GM18907 (cell line): Measurements from ENCODE around the gene POLR1D.
"Not testable (repeated sequence)": the region's sequence is repeated elsewhere in the genome, so short reads cannot be mapped to it uniquely, and the experiment has no call there.

Experiments used
- ATAC-seq: cut with Tn5 transposase; IDR thresholded peaks from one replicate; pipeline ENCODE4 v1.9.1; 2021; ENCODE audit warnings: mild to moderate bottlenecking, moderate library complexity; ENCODE audit not compliant: unreplicated experiment

POLR1D gene

DNA sequence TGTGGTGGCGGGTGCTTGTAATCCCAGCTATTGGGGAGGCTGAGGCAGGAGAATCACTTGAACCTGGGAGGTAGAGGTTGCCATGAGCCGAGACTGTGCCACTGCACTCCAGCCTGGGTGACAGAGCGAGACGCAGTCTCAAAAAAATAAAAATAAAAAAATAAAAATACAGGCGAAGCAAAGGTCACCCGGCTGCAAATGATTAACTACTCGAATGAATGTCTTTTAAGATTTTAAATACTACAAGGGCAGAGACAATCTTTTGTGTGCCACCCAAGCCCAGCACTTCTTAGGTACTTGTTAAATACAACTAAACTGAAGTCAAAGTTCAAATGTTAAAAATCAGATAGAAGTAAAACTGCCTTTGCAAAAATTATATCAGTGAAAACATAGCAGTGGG, 8.1 kb upstream of the POLR1D start:
- ATAC-seq: no peak

DNA sequence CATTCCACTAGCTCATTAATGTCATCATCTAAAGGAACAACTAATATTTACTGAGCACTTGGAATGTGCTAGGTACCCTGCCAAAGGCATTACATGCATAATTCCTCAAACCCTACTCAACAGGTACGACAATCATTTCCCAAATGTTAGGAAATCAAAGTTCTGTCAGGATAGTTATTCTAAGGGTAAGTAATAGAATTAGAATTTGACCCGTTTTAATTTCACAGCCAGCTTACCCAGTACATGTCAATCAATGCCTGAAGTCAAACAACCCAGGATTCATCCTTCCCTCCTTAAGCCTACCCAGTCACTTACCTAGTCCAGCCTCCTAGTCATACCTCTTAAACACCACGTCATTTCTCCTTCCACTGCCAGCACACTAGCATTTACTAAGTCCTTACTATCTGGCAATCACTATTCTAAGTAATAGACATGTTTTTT, 3.8 kb upstream of the POLR1D start:
- no peak for ATAC-seq

DNA sequence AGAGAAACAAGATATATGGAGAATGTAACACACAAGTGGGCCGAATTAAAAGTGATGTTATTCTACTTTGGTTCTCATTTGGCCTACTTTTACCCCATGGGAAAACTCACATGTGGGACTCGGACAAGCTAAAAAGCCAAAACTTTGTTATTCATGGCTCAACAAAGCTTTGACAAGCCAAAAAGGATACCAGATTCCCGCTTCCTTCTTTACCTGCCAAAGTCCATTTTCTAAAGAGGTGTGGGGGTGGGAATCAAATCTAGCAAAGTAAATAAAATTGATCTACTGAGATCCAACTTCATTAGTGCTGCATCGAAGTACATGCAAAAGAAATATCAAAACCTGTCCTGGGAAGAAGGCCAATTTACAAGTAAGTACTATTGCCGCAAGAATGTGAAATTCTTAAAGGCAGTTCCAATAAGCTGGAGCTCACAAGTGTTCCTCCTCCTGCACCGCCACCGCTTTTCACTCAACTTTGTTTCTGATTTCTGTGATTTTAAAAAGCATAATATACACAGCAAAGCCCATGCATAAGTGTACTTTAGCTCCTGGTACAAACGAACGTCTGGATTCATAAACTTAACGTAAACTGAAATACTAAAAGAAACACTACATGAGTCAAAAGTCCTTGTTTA, 2.5 kb upstream of the POLR1D start:
- ATAC-seq: no peak

DNA sequence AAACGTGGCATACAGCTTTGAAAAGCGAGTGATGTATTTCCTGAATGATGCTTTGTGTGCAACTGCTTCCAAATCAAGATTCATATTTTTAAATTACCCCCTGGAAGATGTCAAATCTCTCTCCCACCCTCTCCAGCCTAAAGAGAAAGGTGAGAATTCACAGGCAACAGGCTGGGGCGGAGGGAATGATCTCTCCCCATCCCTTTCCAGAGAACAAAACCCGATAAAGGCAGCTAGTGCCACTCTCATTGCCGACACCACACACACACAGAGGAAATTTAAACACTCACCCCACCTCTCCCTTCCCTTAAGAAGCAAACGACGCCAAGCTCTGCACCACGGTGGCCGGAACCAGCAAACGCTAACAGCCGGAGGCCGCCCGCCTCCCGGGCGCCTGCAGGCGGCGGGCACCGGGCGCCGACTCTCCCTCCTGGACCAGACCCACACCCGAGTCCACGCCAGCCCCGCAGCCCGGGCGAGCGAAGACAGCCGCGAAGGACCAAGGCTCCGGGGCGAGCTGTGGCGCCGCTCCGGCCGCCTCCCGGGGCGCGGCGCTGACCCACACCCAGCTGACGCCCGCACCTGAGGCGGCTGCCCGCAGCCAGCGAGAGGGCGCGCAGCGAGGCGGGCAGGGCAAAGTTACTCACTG, 1.8 kb upstream of the POLR1D start:
- peak; percentile 41 for ATAC-seq

DNA sequence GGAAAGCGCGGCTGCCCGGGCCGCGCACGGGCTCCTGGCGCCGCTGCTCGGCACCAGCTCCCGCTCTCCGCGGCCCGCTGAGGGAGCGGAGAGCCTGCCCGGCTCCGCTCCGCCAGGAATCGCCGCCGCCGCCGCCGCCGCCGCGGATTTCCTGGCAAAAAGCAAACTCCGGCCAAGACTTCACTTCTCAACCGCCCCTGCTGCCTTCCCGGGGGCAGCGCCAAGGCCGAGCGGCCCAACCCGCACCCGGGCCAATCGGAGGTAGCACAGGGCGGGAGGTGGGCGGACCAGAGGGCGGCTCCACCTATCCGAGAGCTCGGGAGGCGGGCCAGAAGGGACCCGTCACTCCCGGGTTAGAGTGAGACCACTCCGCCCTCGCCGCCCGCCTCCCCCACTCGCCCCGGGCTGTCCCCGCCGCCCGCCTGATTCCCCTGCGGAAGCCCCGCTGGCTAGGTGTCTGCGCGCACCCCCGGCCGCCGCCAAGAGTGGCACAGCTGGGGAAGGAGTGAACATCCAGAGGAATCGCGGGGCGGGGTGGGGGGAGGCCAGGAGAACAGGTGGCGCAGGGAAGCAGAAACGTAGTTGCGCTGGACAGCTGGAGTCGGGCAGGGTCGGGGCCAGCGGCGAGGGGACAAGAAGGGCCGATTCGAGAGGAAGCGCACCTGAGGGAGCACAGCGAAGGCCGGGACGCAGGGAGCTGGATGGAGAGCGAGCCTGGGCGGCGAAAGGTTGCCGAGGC, 1.1 kb upstream of the POLR1D start, which contains the start of gene LNX2:
TSS of gene LNX2 (minus strand) at position 153 of the 739 bp plus-strand sequence. CDS start 38,826 bp downstream, outside the sequence.
- ATAC-seq: peak; percentile 91

DNA sequence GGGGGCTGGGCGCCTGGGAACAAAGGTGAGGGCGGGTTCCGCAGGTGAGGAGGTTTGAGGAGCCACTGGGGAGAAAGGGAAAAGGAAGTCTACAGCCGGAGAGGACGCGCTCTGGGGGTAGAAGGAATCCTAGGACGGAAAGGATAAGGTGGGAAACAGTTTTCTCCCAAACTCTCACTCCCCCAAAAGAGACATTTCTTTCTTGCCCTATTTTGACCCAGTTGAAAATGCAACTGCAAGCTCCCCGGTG, 651 bp upstream of the POLR1D start:
- ATAC-seq: no peak

DNA sequence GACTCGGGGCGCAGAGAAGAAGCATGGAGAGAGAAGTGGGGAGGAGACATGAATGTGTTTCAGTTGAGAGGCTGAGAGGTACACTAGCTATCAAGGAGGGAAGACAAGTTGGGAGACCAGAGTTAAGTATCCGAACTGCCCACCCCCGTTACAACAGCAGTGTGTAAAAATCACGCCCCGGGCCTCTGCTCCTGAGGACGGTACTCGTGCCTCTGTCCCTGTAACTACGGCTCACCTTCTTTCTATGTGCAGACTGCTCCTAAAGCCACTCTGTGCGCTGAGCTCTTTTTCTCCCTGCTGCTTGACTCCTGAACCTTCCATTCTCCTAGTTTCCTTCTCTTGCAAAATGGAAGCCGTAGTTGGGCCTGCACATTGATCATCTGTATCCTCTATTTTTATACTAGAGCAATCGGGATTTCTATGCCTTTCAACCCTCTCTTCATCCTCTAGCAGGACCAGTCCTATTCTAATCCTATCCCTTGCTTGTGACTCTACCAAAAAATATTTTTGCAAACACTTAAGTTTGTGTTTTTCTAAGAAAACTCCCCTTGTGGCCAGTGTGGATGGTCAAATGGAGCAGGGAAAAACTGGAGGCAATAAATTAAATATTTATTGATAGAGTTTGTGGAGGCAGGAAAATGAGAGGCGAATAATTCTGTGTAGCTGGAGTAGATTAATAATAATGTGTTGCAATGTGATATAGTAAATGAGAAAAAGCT, 569 bp downstream of the POLR1D start:
- peak; percentile 5 for ATAC-seq

DNA sequence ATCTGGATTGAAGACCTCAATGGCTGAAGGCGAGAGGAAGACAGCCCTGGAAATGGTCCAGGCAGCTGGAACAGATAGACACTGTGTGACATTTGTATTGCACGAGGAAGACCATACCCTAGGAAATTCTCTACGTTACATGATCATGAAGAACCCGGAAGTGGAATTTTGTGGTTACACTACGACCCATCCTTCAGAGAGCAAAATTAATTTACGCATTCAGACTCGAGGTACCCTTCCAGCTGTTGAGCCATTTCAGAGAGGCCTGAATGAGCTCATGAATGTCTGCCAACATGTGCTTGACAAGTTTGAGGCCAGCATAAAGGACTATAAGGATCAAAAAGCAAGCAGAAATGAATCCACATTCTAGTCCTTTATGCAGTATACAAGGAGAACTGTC, 1.2 kb downstream of the POLR1D start:
- no peak for ATAC-seq

DNA sequence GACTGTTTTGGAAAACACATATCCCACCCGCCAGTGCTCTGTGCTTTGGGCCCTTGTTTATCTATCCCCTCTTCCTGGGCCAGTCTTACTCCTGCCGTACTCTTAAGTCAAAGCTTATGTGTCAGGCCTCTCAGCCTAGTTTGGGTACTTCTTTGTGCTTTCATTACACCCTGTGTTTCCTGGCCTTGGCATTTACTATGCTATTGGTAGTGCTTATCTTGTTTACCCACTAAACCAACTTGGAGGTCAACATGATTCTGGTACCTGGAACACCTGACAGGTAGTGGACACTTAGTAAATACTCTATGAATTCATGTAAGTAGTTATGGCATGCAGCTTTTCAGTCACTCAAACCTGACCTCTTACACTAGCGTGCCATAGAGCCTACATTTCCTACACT, 2.4 kb downstream of the POLR1D start:
- no peak for ATAC-seq

DNA sequence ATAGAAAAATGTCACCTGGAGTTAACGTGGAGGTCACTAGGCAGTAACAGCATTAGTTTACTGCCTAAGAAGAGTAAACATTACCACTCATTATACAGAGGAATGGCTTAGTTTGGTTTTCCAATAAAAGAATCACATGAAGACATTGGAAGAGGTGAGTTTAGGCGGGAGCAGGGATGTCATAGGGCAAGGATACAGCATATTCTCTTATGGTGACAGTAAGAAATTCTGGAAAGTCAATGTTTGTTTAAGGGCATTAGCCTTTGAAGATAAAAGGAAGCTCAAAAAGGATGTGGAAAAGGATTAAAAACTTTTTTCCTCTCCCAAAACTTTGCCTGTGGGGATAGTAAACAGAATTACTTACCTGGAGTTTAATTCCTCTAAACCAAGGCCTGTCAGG, 4.1 kb downstream of the POLR1D start:
- ATAC-seq: no peak

DNA sequence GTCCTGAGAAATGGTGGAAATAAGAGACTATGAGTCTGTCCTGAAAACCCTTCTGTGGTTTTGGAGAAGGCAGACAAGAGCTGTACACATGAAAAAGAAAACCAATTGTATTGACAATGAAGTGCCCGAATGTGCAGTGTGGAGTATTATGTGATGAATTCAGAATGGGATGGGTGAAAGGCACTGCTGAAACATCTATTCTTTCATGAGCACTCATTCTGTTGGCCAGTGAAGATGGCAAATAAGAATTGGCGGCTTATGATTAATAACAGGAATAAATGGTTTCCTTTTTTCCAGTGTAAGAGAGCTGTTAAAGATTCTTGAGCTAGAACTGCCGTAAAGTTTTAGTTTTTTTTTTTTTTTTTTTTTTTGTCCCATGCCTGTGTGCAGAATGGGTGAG, 5.7 kb downstream of the POLR1D start:
- ATAC-seq: no peak

DNA sequence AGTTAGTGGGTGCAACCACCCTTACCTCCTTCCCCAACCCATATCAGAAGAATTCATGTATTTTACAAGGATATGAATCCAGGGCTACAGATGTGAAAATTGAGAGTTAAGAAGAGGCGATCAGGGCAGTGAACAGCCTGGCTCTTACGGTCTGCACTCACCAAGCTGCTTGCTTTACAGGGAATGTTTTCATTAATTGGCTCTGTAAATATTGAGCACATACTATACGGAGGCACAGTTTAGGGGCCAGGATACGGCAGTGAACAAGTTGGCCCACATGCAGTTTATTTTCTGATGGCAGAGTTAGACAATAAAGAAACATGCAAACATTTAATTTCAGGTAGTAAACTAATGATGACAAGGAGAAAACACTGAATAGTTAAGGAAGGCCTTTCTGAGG, 6.4 kb downstream of the POLR1D start:
- no peak for ATAC-seq

DNA sequence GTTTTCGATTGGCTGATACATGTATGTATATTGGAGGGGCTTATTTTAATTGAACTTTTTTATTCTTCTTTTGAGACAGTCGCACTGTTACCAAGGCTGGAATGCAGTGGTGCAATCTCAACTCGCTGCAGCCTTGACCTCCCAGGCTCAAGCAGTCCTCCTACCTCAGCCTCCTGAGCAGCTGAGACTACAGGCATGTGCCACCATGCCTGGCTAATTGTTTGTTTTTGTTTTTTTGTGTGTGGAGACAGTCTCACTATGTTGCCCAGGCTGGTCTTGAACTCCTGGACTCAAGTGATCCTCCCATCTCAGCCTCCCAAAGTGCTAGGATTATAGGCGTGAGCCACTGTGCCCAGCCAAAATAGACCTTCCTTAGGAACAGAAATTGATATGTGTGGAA, 7.1 kb downstream of the POLR1D start:
- not testable (repeated sequence) for ATAC-seq

DNA sequence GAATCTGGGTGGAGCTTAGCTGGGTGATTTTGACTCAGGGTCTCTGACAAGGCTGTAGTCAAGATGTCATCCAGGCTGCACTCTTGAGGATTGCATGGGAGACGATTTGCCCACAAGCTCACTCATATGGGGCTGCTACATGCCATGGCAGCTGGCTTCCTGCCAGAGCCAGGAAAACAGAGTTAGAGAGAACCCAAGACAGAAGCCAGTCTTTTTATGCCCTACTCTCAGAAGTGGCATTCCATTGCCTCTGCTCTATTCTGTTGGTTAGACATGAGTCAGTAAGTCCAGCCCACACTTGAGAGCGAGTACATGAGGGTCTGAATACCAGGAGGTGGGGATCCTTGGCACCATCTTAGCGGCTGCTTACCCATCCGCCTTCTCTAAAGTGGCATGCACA, 9.5 kb downstream of the POLR1D start:
- ATAC-seq: no peak

DNA sequence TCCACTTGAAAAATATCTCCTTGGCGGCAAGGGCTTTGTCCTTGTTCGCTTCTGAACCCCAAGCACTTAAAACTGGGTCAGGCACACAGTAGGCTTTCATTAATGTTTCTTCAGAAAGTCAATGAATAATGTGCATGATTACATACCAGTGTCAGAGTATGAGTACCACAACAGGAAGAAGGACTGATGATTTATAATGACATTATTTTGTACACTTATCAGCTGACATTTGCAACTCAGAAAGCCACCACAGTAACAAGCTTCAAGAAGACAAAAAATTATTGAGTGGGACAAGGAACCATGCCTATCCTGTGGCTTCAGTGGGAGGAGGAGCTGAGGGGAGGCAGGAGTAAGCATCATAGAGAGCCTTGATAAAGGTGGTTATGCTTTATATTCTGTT, 10.0 kb downstream of the POLR1D start:
- no peak for ATAC-seq

DNA sequence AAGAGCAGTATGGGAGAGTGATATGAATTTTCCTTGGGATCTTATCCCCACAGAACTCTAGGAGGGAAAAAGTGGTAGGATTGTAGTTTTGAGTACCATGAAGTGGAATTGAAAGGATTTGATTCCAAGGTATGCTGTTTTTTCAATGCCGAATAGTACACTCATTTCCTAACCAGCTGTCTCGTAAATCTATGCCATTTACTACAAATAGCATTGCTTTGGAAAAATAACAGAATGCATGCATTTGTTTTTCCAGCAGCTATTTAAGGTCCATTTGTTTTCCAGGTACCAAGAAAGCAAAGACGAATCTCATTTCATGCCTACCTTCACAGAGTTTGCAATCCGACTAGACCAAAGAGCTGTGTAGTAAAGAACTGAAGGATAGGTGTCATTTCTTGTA, 10.5 kb downstream of the POLR1D start:
- no peak for ATAC-seq

DNA sequence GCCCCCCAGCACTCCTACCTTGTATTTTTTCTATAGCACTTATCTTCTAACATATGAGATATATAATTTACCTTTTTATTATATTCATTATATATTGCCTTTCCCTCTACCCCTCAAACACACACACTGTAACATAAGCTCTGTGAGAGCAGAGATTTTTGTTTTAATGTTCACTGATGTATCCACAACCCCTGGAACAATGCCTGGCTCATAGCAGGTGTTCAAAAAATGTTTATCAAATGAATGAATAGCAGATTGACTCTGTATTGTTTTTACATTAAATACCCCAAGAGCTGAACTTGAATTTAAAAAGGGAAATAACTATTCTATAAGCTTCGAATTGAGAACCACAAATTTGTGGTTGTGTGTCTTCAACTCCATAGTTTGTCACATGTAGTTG, 11.0 kb downstream of the POLR1D start:
- ATAC-seq: no peak

DNA sequence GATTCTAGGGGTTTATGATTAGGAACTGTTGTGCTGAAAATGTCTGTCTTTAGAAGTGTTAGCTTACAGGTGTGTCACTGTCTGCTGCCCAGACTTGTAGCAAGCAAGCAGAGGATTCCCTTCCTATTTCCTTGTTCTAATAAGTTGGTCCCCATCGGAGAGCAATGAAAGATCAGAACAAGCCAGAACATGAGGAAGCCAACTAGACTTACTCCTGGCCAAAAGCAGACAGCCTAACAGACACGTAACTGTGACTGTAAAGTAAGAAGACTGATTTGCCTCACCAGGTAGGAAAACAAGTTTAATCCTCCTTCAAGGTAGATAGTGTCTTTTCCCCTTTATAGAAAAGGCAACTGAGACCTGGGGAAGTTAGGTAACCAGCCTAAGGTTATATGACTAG, 12.5 kb downstream of the POLR1D start:
- no peak for ATAC-seq

DNA sequence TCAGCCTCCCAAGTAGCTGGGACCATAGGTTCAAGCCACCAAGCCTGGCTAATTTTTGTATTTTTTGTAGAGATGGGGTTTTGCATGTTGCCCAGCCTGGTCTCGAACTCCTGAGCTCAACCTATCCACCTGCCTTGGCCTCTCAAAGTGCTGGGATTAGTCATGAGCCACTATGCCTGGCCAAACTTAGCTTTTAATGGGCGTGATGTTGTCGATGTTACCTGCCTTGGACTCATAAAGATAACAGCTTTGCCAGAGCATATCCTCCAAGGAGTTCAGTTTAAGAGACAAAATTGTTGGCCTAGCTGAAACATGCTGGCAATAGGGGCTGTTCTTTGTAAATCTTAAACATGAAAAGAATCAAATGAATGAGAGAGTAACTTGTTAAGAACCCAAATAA, 13.1 kb downstream of the POLR1D start:
- ATAC-seq: no peak

DNA sequence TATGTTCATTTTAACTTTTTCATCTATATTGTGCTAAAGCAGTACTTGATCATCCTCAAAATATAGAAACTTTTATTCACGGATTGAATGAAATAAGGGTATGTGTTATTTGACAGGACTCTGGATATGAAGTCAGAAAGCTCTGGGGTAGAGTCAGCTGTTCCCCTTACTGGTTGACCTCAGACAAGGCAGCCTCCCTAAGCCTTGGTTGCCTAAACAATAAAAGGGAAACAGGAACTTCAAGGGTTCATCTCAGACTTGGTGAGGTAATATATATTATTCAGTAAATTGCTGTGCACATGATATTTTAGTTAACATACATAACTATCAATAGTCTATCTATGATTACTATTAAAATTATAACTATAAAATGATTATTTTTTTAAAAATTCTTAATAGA, 13.6 kb downstream of the POLR1D start:
- no peak for ATAC-seq

DNA sequence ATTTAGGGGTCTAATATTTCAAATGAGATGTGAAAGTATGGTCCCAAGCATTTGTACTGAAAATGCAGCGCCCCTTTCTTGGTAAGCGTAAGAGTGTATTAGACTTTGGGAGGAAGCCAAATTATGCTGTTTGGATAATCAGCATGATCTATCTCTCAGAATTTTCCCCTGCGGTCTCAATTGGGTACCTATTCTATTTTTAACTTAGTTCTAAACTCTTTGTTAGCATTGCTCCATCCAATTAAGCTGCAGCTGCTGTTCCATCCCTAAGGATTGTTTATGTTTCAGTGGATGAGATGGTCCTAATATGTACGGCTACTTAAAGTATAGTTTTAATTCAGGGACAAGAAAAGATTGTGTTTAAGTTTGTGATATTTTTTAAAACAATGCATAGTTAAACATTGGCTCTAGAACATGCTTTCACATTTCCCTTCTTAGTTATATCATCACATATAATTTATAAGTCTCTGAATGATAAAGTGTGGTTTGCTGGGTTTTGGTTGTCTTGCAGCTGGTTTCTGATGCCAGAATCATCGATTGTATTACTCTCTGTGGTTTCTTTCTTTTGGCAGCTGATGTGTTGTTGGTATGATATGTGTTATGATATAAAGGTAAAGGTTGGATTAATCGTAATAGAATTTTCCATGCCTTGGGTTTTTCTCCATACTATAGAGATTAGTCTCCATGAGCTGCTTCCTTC, 15.0 kb downstream of the POLR1D start:
- no peak for ATAC-seq
